ENCODE results near the gene KAT6B. TPM values are rescaled to one million over a fixed set of nuclear protein-coding genes. Genes with fewer than 3 reads are reported as not detected.

The KAT6B gene
- total RNA-seq, 1 donor from 2014 or later = 42.6 TPM

DNA sequence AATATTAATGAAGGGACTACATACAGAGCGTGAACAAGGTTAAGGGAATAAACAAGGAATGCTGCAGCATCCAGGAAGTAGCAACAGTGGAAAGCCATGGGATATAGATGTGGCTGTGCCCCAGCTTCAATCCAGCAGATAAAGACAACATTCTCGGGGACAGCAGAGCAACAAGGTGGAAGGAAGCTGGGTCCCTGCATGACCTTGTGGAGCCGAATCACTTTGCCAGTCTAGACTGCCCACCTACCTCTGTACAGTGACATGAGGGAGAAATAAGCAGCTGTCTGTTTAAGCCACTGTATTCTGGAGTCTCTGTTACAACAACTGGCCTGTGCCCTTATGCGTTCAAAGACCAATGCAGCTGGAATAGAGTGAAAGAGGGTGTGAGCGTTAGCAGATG is 255.0 kb downstream of the KAT6B start:
- intact Hi-C loops (cut with DNase I) = no loop called here
- ATAC-seq (no peak), DNase-seq (ENCODE audit: missing footprints) (no peak)

Data from Right ventricle myocardium inferior (tissue), 1 donor.